RWPE2 (cell line): ENCODE measurements around the gene PXMP4.

Source experiments
- ATAC-seq: fragments of 200-7000 bp; cut with Tn5 transposase; 3 replicates; pipeline ENCODE4 v1.9.1; 2021; ENCODE audit warnings: low read depth
- DNase-seq: peaks from one replicate; pipeline ENCODE4 v3.0.0-alpha.2; 2020; ENCODE audit warnings: low spot score
- H3K27ac ChIP-seq: fragments of 450-650 bp; 2 replicates; pipeline ENCODE4 v1.5.1; 2017; ENCODE audit warnings: mild to moderate bottlenecking; ENCODE audit not compliant: poor library complexity, severe bottlenecking
- H3K27me3 ChIP-seq: fragments of 250-450 bp; sonication (Bioruptor Pico); 2 replicates; pipeline ENCODE4 v1.5.1; 2021; ENCODE audit warnings: mild to moderate bottlenecking, moderate library complexity; ENCODE audit not compliant: insufficient read depth, poor library complexity, severe bottlenecking
- H3K36me3 ChIP-seq: fragments of 250-450 bp; sonication (Bioruptor Pico); 2 replicates; pipeline ENCODE4 v1.5.1; 2020; ENCODE audit warnings: low read depth, mild to moderate bottlenecking, moderate library complexity
- H3K4me1 ChIP-seq: fragments of 250-450 bp; sonication (Bioruptor Pico); 2 replicates; pipeline ENCODE4 v1.5.1; 2021; ENCODE audit warnings: mild to moderate bottlenecking, moderate library complexity; ENCODE audit not compliant: insufficient read depth, poor library complexity, severe bottlenecking
- H3K4me3 ChIP-seq: fragments of 250-450 bp; sonication (Bioruptor Pico); 2 replicates; pipeline ENCODE4 v1.5.1; 2021; ENCODE audit warnings: mild to moderate bottlenecking, moderate library complexity; ENCODE audit not compliant: severe bottlenecking
- H3K9me3 ChIP-seq: fragments of 250-450 bp; sonication (Bioruptor Pico); 2 replicates; pipeline ENCODE4 v1.5.1; 2021; ENCODE audit warnings: mild to moderate bottlenecking, moderate library complexity; ENCODE audit not compliant: severe bottlenecking
- TF ChIP-seq, protein P1 (sequence below): fragments of 450-650 bp; IDR thresholded peaks from one replicate; pipeline ENCODE4 v1.5.1; 2017; ENCODE audit warnings: mild to moderate bottlenecking, moderate library complexity; ENCODE audit not compliant: poor library complexity, severe bottlenecking

Gene PXMP4

DNA sequence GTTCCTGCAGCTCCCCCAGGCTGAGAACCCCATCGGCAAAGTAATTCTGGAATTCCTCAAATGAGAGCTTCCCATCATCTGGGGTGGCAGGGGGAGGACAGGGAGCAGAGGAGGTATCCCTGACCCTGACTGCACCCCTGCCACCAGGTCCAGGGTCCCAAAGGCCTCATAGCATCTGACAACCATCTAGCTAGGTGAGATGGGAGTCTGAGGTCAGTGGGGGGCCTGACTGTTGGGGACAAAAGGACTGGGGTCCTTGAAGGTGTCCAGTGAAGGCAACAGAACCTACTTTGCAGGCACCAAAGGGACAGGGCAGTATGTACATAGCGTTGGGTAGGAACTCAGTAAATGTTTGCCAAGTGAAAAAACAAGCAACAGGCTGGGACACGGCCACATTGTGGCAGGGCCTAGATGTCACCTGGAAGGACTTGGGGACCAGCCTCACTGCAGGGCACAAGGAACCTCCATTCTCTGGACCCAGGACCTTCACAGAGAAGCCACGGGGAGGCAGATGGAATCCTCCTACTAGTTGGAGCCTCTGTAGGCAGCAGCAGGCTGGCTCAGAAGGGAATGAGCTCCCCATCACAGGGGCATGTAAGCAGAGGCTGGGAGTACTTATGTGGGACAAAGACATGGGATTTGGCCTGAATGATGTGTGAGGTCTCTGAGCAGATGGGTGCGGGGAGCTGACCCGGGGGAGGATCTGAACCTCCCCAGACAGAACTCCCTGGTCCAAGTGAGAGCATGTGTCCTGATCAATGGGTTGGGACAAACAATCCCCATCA is 49.2 kb downstream of the PXMP4 start:
- Histone ChIP-seq H3K27me3 (no peaks in the 10 kb centered on the region), H3K4me3 (no peak overlapping the region), H3K4me1 (peaks cover 3% of the 10 kb centered on the region), H3K27ac (no peak overlapping the region), H3K9me3 (no peaks in the 10 kb centered on the region), H3K36me3 (peaks cover 9% of the 10 kb centered on the region)
- TF ChIP-seq, protein P1, sequence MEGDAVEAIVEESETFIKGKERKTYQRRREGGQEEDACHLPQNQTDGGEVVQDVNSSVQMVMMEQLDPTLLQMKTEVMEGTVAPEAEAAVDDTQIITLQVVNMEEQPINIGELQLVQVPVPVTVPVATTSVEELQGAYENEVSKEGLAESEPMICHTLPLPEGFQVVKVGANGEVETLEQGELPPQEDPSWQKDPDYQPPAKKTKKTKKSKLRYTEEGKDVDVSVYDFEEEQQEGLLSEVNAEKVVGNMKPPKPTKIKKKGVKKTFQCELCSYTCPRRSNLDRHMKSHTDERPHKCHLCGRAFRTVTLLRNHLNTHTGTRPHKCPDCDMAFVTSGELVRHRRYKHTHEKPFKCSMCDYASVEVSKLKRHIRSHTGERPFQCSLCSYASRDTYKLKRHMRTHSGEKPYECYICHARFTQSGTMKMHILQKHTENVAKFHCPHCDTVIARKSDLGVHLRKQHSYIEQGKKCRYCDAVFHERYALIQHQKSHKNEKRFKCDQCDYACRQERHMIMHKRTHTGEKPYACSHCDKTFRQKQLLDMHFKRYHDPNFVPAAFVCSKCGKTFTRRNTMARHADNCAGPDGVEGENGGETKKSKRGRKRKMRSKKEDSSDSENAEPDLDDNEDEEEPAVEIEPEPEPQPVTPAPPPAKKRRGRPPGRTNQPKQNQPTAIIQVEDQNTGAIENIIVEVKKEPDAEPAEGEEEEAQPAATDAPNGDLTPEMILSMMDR = no peak
- ATAC-seq = no peak
- peak; percentile 78 for DNase-seq

DNA sequence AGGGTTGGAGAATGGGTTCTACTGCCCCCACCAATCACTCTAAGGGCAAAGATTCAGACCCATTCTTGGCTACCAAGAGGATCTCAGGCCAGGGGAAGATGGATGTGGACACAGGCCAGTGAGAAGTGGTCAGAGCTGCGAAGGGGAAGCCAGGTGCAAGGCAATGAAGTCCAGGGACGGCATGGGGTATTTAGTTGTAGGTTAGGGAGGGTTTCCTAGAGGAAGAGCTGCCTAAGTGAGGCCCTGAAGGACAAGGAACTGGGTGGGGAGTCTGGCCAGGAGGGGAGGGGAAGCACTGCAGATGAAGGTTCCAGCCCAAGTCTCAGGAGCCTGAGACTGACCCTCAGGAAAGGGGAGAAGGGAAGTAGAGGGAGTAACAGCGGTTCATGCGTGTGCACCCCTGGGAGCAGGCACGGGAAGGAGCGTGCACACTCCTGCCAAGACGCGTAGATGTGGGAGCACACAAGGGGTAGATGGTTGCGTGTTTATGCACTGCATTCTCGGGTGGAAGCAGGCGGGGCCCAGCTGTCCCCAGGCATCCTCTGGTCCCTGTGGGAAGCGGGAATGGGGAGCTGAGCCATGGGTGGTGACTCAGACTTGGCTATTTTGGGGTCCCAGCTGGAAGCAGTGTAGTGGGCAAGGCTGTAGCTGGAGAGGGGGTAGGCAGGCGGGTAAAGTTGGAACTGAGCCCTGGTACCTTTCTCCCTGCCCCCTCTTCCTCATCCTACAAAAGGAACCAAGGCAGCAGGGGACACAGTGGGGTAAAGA is 50.1 kb downstream of the PXMP4 start:
- peak; percentile 76 for DNase-seq
- no peaks in the 10 kb centered on the region for H3K9me3 ChIP-seq
- peaks cover 3% of the 10 kb centered on the region for H3K4me1 ChIP-seq
- TF ChIP-seq, protein P1 = no peak
- no peak overlapping the region for H3K4me3 ChIP-seq
- no peak for ATAC-seq
- no peaks in the 10 kb centered on the region for H3K27me3 ChIP-seq
- no peak overlapping the region for H3K27ac ChIP-seq
- peaks cover 9% of the 10 kb centered on the region for H3K36me3 ChIP-seq

DNA sequence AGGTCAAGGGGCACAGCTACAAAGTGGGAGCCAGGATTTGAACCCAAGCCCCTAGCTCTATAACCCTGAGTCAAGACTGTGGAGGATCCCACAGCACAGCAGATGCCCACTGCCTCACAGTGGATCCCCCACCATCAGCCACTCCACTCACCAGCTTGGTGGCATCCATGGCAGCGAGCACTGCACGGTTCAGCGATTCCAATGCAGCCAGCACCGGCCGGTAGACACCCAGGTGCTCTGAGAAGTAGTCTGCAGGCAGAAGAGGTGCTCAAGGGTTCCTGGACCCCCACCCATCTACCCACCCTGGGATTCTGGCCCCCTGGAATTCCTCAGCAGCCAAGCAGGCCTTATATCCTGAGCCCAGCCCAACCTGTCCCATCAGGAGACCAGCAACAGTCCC is 50.9 kb downstream of the PXMP4 start:
- ATAC-seq (no peak), DNase-seq (peak; percentile 78)
- H3K27me3 ChIP-seq = no peaks in the 10 kb centered on the region
- H3K4me3 ChIP-seq = no peak overlapping the region
- peaks cover 9% of the 10 kb centered on the region for H3K36me3 ChIP-seq
- H3K9me3 ChIP-seq = no peaks in the 10 kb centered on the region
- TF ChIP-seq, protein P1 = no peak
- peaks cover 3% of the 10 kb centered on the region for H3K4me1 ChIP-seq
- H3K27ac ChIP-seq = no peak overlapping the region

DNA sequence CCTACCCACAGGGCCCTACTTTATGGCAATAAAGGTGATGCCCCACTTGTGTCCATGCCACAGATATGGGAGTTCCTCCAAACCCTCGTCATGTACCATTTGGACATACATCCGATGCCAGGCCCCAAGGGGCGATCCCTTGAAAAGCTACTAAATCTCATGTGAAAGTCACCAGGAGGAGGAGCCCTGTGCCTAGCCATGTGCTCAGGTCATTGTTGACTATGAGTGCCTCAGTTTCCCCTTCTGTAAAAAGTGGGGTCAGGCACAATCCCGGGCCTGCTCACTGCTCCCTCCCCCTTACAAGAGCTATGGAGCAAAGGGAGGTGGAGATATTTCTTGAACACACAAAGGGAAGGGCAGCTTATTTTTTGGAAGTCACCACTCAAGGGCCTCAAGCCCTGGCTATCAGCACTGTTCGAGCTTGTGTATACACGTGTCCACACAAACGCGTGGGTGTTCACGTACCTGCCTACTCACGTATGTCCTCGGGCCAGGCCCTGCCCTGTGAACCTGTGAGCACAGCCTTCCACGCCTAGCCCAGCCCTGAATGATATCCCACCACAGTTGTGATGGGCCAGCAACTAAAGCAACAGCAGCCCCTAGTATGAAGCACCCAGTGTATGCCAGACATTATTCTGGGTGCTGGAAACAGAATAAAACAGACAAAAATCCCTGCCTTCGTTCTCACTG is 51.5 kb downstream of the PXMP4 start:
- H3K36me3 ChIP-seq = peaks cover 9% of the 10 kb centered on the region
- H3K4me1 ChIP-seq = peaks cover 3% of the 10 kb centered on the region
- no peaks in the 10 kb centered on the region for H3K27me3 ChIP-seq
- TF ChIP-seq, protein P1 = no peak
- ATAC-seq = no peak
- H3K27ac ChIP-seq = no peak overlapping the region
- H3K9me3 ChIP-seq = no peaks in the 10 kb centered on the region
- DNase-seq = peak; percentile 83
- H3K4me3 ChIP-seq = no peak overlapping the region
